GM12878 (cell line): ENCODE data around the gene SLC38A1. TPM values are rescaled to one million over a fixed set of nuclear protein-coding genes. Genes with fewer than 3 reads are reported as not detected.

ENCODE experiments used
- ATF2 ChIP-seq: IDR thresholded peaks from 2 replicates; pipeline ENCODE4 v1.6.1; 2012; ENCODE audit warnings: low read length, inconsistent platforms
- CBX5 ChIP-seq: sonication (generic); IDR thresholded peaks from 2 replicates; pipeline ENCODE4 v1.6.1; 2016; ENCODE audit warnings: low read depth, moderate library complexity, mild to moderate bottlenecking, inconsistent platforms
- CHD2 ChIP-seq: IDR thresholded peaks from 2 replicates; pipeline ENCODE4 v1.6.1; 2011; ENCODE audit warnings: low read depth, low read length, improper control_type of control experiment, borderline replicate concordance
- E2F4 ChIP-seq: IDR thresholded peaks from 2 replicates; pipeline ENCODE4 v1.6.1; 2012; ENCODE audit warnings: low read depth, low read length, improper control_type of control experiment
- IRF3 ChIP-seq: fragments of 450-650 bp; IDR thresholded peaks from 2 replicates; pipeline ENCODE4 v1.6.1; 2014; ENCODE audit warnings: mild to moderate bottlenecking
- JUNB ChIP-seq: IDR thresholded peaks from 2 replicates; pipeline ENCODE4 v1.6.1; 2016; ENCODE audit warnings: antibody characterized with exemption, mild to moderate bottlenecking
- NFIC ChIP-seq: IDR thresholded peaks from 2 replicates; pipeline ENCODE4 v1.6.1; 2012; ENCODE audit warnings: low read depth, mild to moderate bottlenecking, inconsistent platforms, low read length, moderate library complexity
- NKRF ChIP-seq: fragments of 450-650 bp; conservative IDR thresholded peaks from 2 replicates; pipeline ENCODE4 v1.6.1; 2017; ENCODE audit warnings: mild to moderate bottlenecking, moderate library complexity
- NR2C2 ChIP-seq: IDR thresholded peaks from 2 replicates; pipeline ENCODE4 v1.6.1; 2011; ENCODE audit warnings: borderline replicate concordance, low read depth; ENCODE audit not compliant: control insufficient read depth, insufficient read length
- PKNOX1 ChIP-seq: fragments of 450-650 bp; IDR thresholded peaks from 2 replicates; pipeline ENCODE4 v1.6.1; 2016; ENCODE audit warnings: mild to moderate bottlenecking
- RBBP5 ChIP-seq: fragments of 200-600 bp; sonication (generic); conservative IDR thresholded peaks from 2 replicates; pipeline ENCODE4 v1.6.1; 2016
- SMAD5 ChIP-seq: IDR thresholded peaks from 2 replicates; pipeline ENCODE4 v1.6.1; 2016; ENCODE audit warnings: antibody characterized with exemption, low read depth
- SREBF2 ChIP-seq: IDR thresholded peaks from 2 replicates; pipeline ENCODE4 v1.6.1; 2012; ENCODE audit warnings: mild to moderate bottlenecking, low read length
- TCF12 ChIP-seq: IDR thresholded peaks from 2 replicates; pipeline ENCODE4 v1.6.1; 2011; ENCODE audit warnings: low read depth, mild to moderate bottlenecking, low read length
- YBX1 ChIP-seq: fragments of 450-650 bp; IDR thresholded peaks from 2 replicates; pipeline ENCODE4 v1.6.1; 2016; ENCODE audit warnings: antibody characterized with exemption
- YY1 ChIP-seq: IDR thresholded peaks from 2 replicates; pipeline ENCODE4 v1.6.1; 2011; ENCODE audit warnings: low read depth, mild to moderate bottlenecking, low read length
- ZNF207 ChIP-seq: fragments of 450-650 bp; IDR thresholded peaks from 2 replicates; pipeline ENCODE4 v1.6.1; 2014; ENCODE audit warnings: antibody characterized with exemption, mild to moderate bottlenecking, borderline replicate concordance
- ZNF592 ChIP-seq: fragments of 450-650 bp; IDR thresholded peaks from 2 replicates; pipeline ENCODE4 v1.6.1; 2017; ENCODE audit warnings: mild to moderate bottlenecking, moderate library complexity
- polyA plus RNA-seq, 11 experiments: library from polyadenylated mRNA; depleted of rRNA in 4 of 11; unstranded in 6 of 11; stranded (reverse) in 5 of 11; fragments of >200 nt; fragmentation: Nextera tagmentation in 4 of 11; fragmentation: Illumina TruSeq in 1 of 11; extraction: Ambion mirVana in 4 of 11; extraction: Trizol in 1 of 11; gene quantifications; 1 replicate in 1 of 11; 2 replicates in 10 of 11; pipeline versions ENCODE4 v1.2.1 to v1.2.3, GENCODE V29; 2011 to 2016; ENCODE audit warnings: inconsistent platforms in 2 of 11, missing spikeins in 2 of 11, low read depth in 1 of 11
- total RNA-seq, 4 experiments: library from RNA; depleted of rRNA in 3 of 4; stranded (reverse); fragments of >200 nt in 3 of 4; fragmentation: Illumina TruSeq in 1 of 4; extraction: Trizol in 1 of 4; gene quantifications; 2 replicates each; pipeline versions ENCODE4 v1.2.1 to v1.2.3, GENCODE V29; 2013 to 2021

SLC38A1 gene
- total and polyA plus RNA-seq, 10 of the 15 experiments (the other 5 are each of a cell fraction or from before 2014, with no cell fraction given), result 38.1 to 191 (median 144) TPM

- no peak for TF ChIP-seq RBBP5
- TF ChIP-seq SMAD5, result no peak
- no peak for TF ChIP-seq CHD2
- TF ChIP-seq NKRF, result no peak
- TF ChIP-seq ZNF592, result 0 out of 2 replicates have a peak, but pooled peaks have one; percentile 4
- no peak for TF ChIP-seq CBX5
- TF ChIP-seq SREBF2, result no peak
- no peak; the same call in 1 of the 2 replicates for TF ChIP-seq YY1
- no peak for TF ChIP-seq TCF12
- TF ChIP-seq IRF3, result no peak; the same call in 1 of the 2 replicates
- TF ChIP-seq PKNOX1, result no peak
- TF ChIP-seq NFIC, result peak; percentile 50; the same call in 1 of the 2 replicates
- TF ChIP-seq NR2C2, result no peak
- no peak for TF ChIP-seq E2F4
- TF ChIP-seq ZNF207, result no peak
- no peak for TF ChIP-seq YBX1
- TF ChIP-seq ATF2, result peak; percentile 46; the same call in 1 of the 2 replicates
- no peak; the same call in 1 of the 2 replicates for TF ChIP-seq JUNB
Measured at GRCh38 chr12:46177837-46178608, 90.8 kb downstream of the SLC38A1 start (continued).
